NB4 (cell line): ENCODE data around the gene JADE3.

Experiments used
- CTCF ChIP-seq: IDR thresholded peaks from one replicate; pipeline ENCODE4 v1.5.1; 2012; ENCODE audit warnings: low read depth, low read length
- MAX ChIP-seq: IDR thresholded peaks from 2 replicates; pipeline ENCODE4 v1.6.1; 2011; ENCODE audit warnings: low read depth, low read length
- POLR2A ChIP-seq: IDR thresholded peaks from 2 replicates; pipeline ENCODE4 v1.6.1; 2011; ENCODE audit warnings: mild to moderate bottlenecking; ENCODE audit not compliant: insufficient read length; ENCODE audit errors: extremely low read depth

DNA sequence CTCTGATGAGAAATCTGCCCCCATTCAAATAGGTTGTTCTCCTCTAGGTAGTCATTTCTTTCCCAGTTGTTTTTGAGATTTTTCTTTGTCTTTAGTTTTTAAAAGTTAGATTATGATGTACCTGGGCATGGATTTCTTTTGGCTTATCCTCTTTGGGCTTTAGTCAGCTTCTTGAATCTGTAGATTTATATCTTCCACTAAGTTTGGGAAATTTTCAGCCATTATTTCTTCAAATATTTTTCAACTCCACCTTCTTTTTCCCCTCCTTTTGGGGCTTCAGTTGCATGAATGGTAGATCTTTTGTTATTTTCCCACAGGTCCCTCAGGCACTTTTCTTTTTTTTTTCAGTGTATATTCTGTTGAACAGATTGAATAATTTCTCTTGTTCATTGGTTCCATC is 77.3 kb downstream of the JADE3 start:
- TF ChIP-seq POLR2A (no peak), CTCF (no peak), MAX (no peak)
